ENCODE results near the gene B9D1. TPM values are rescaled to one million over a fixed set of nuclear protein-coding genes. Genes with fewer than 3 reads are reported as not detected.

Gene B9D1
- total and polyA plus RNA-seq, 9 of the 15 experiments (the other 6 are each of a cell fraction or from before 2014, with no cell fraction given) = 8.9 to 28.0 (median 17.9) TPM

GRCh38 chr17:19372011-19372370, 9.5 kb upstream of the B9D1 start (continued):
- TF ChIP-seq ZBTB11 (CRISPR knock-in tag; IDR thresholded peaks at IDR 0.05) (no peak), CBFA2T3 (IDR thresholded peaks at IDR 0.05) (no peak), KHSRP (IDR thresholded peaks at IDR 0.05) (no peak), RBFOX2 (IDR thresholded peaks at IDR 0.05; ENCODE audit: low read depth, low read length) (no peak), ZNF699 (CRISPR knock-in tag; IDR thresholded peaks at IDR 0.05; ENCODE audit: insufficient replicate concordance) (no peak), NFXL1 (CRISPR knock-in tag; IDR thresholded peaks at IDR 0.05) (no peak)
- TF ChIP-seq, protein P1, sequence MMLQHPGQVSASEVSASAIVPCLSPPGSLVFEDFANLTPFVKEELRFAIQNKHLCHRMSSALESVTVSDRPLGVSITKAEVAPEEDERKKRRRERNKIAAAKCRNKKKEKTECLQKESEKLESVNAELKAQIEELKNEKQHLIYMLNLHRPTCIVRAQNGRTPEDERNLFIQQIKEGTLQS (IDR thresholded peaks at IDR 0.05) = no peak
- TF ChIP-seq, protein P1 (CRISPR knock-in tag; conservative IDR thresholded peaks at IDR 0.05) = no peak

Data from K562 (cell line).